ENCODE measurements around the gene TACR1.
"Not testable (repeated sequence)": the region's sequence is repeated elsewhere in the genome, so short reads cannot be mapped to it uniquely, and the experiment has no call there.

The TACR1 gene

GRCh38 chr2:75194184-75194868, 5.0 kb downstream of the TACR1 start:
- DNase-seq: no peak

GRCh38 chr2:75192496-75192895, 6.8 kb downstream of the TACR1 start:
- no peak for DNase-seq

GRCh38 chr2:75190271-75190990, 8.9 kb downstream of the TACR1 start:
- no peak for DNase-seq

GRCh38 chr2:75186821-75187220, 12.5 kb downstream of the TACR1 start:
- peak in 4 of 51 donors; percentile 1 to 11 (median 4) for DNase-seq

GRCh38 chr2:75182606-75183005, 16.7 kb downstream of the TACR1 start:
- no peak for DNase-seq

GRCh38 chr2:75180476-75180875, 18.8 kb downstream of the TACR1 start:
- DNase-seq: no peak

GRCh38 chr2:75177427-75177826, 21.9 kb downstream of the TACR1 start:
- no peak for DNase-seq

GRCh38 chr2:75175456-75175855, 23.9 kb downstream of the TACR1 start:
- DNase-seq: no peak

- no peak for DNase-seq
Observed at GRCh38 chr2:75174981-75175380, 24.3 kb downstream of the TACR1 start.

GRCh38 chr2:75174519-75174918, 24.8 kb downstream of the TACR1 start:
- no peak for DNase-seq

GRCh38 chr2:75173740-75174139, 25.6 kb downstream of the TACR1 start:
- DNase-seq: no peak

GRCh38 chr2:75171423-75171822, 27.9 kb downstream of the TACR1 start:
- not testable (repeated sequence) for DNase-seq

- DNase-seq: no peak
Observed at GRCh38 chr2:75170889-75171288, 28.4 kb downstream of the TACR1 start.

GRCh38 chr2:75168186-75168585, 31.1 kb downstream of the TACR1 start:
- no peak for DNase-seq

- DNase-seq: no peak
Observed at GRCh38 chr2:75166491-75166890, 32.8 kb downstream of the TACR1 start.

- no peak for DNase-seq
Observed at GRCh38 chr2:75162897-75163296, 36.4 kb downstream of the TACR1 start.

- DNase-seq: no peak
Observed at GRCh38 chr2:75162259-75162658, 37.1 kb downstream of the TACR1 start.

GRCh38 chr2:75157435-75157834, 41.9 kb downstream of the TACR1 start:
- DNase-seq: no peak

GRCh38 chr2:75155115-75155514, 44.2 kb downstream of the TACR1 start:
- DNase-seq: no peak

- no peak for DNase-seq
Observed at GRCh38 chr2:75153221-75153620, 46.1 kb downstream of the TACR1 start.

GRCh38 chr2:75152243-75152642, 47.1 kb downstream of the TACR1 start:
- not testable (repeated sequence) for DNase-seq

GRCh38 chr2:75147884-75148283, 51.4 kb downstream of the TACR1 start:
- not testable (repeated sequence) for DNase-seq

- no peak for DNase-seq
Observed at GRCh38 chr2:75146606-75147332, 52.6 kb downstream of the TACR1 start.

Measured in hypothalamus (tissue), 51 donors.